Prostate gland (tissue), 2 donors: ENCODE results near the gene PGM3. TPM values are rescaled to one million over a fixed set of nuclear protein-coding genes. Genes with fewer than 3 reads are reported as not detected.

ENCODE experiments used
- DNase-seq: peaks from one replicate; pipeline ENCODE4 v3.0.0-alpha.2; 2019; ENCODE audit warnings: low spot score
- H3K27ac ChIP-seq, 2 donors: fragments of 200-600 bp; sonication (generic); 2 replicates each; pipeline ENCODE4 v1.5.1; 2017 to 2019
- H3K27me3 ChIP-seq: fragments of 200-600 bp; sonication (generic); replicated peaks from 2 replicates; pipeline ENCODE4 v1.5.1; 2019; ENCODE audit not compliant: insufficient read depth
- H3K36me3 ChIP-seq, 2 donors: fragments of 200-600 bp; sonication (generic); 1 replicate in 1 of 2; 2 replicates in 1 of 2; pipeline versions ENCODE4 v1.5.1 to v1.8.1; 2017 to 2019
- H3K4me1 ChIP-seq: fragments of 200-600 bp; sonication (generic); replicated peaks from 2 replicates; pipeline ENCODE4 v1.5.1; 2019
- H3K4me3 ChIP-seq, 2 donors: fragments of 200-600 bp; sonication (generic); 2 replicates each; pipeline ENCODE4 v1.5.1; 2017 to 2019
- H3K9me3 ChIP-seq: fragments of 200-600 bp; sonication (generic); 2 replicates; pipeline ENCODE4 v1.5.1; 2017
- POLR2A ChIP-seq: fragments of 450-650 bp; IDR thresholded peaks from one replicate; pipeline ENCODE4 v1.6.1; 2016; ENCODE audit warnings: antibody characterized with exemption, mild to moderate bottlenecking
- POLR2AphosphoS5 ChIP-seq: sonication (generic); formaldehyde crosslinking; IDR thresholded peaks from one replicate; pipeline ENCODE4 v1.6.1; 2017; ENCODE audit warnings: antibody characterized with exemption
- WGBS: methylation state at CpG from one replicate; pipeline ENCODE4 v1.1.5; 2018; 5-methylcytosine and 5-hydroxymethylcytosine counted together
- intact Hi-C: fragments of 100-400 bp; cut with DNase I; formaldehyde crosslinking; loops from one replicate; pipeline ENCODE4 v1.14.2; 2022
- total RNA-seq, 2 donors: library from RNA; depleted of rRNA; stranded (reverse); fragments of >200 nt; gene quantifications; one replicate each; pipeline ENCODE4 v1.1.0, GENCODE V29; 2016
- TF ChIP-seq, protein P1 (sequence below), 4 experiments: fragments of 200-600 bp in 2 of 4; fragments of 450-650 bp in 2 of 4; sonication (generic) in 2 of 4; IDR thresholded peaks; 1 replicate in 3 of 4; 2 replicates in 1 of 4; pipeline ENCODE4 v1.5.1; 2016 to 2019; ENCODE audit warnings: antibody characterized with exemption in 4 of 4, mild to moderate bottlenecking in 2 of 4, moderate library complexity in 2 of 4

PGM3 gene
- total RNA-seq, 2 donors from 2014 or later: 31.6 to 74.8 TPM

DNA sequence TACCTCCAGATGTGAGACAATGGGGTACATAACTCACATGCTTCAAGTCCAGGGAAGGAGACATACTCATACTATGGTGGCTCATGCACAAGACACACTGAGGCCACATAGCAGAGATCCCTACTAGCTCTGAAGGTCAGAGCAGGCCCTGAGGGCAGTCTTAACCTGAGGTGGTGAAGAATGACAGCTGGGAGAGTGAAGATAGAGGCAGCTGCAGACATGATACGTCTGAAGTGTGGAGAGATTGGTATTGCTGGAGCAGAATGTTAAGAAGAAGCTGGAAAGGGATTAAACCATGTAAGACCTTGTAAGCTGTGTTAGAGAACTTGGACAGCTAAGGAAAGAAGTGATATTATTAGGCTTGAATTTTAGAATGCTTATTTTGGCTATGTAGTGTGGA is 32.9 kb downstream of the PGM3 start:
- Histone ChIP-seq H3K27me3 (no peaks in the 10 kb centered on the region), H3K4me1 (no peaks in the 10 kb centered on the region), H3K36me3 (no peaks in the 10 kb centered on the region), H3K4me3 (no peak overlapping the region), H3K9me3 (no peaks in the 10 kb centered on the region), H3K27ac (no peak overlapping the region)
- intact Hi-C loops: no loop called here
- no peak for TF ChIP-seq POLR2AphosphoS5
- no peak for TF ChIP-seq POLR2A
- WGBS: 78% methylated on average over 1 of the region's 1 CpG
- no peak for DNase-seq

DNA sequence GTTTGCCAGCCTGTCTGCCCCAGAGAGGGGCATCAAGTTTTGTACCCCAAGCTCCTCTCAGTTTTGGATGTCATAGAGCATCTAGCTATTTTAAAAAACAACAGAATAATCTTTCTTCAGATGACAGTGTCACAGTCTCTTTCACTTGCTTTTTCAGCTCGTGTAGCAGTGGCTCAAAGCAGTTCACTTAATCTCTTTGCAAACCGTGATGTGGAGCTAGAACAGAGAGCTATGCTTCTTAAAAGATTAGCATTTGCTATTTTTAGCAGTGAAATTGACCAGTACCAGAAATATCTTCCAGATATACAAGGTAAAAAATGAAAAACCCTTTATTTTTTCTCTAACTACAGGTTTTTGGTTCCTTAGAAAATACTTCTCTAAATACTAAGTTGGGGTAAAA is 37.3 kb downstream of the PGM3 start:
- no peak overlapping the region for H3K27ac ChIP-seq
- H3K4me3 ChIP-seq: no peak overlapping the region
- DNase-seq: no peak
- H3K4me1 ChIP-seq: no peaks in the 10 kb centered on the region
- no peaks in the 10 kb centered on the region for H3K27me3 ChIP-seq
- TF ChIP-seq, protein P1, sequence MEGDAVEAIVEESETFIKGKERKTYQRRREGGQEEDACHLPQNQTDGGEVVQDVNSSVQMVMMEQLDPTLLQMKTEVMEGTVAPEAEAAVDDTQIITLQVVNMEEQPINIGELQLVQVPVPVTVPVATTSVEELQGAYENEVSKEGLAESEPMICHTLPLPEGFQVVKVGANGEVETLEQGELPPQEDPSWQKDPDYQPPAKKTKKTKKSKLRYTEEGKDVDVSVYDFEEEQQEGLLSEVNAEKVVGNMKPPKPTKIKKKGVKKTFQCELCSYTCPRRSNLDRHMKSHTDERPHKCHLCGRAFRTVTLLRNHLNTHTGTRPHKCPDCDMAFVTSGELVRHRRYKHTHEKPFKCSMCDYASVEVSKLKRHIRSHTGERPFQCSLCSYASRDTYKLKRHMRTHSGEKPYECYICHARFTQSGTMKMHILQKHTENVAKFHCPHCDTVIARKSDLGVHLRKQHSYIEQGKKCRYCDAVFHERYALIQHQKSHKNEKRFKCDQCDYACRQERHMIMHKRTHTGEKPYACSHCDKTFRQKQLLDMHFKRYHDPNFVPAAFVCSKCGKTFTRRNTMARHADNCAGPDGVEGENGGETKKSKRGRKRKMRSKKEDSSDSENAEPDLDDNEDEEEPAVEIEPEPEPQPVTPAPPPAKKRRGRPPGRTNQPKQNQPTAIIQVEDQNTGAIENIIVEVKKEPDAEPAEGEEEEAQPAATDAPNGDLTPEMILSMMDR (IDR thresholded peaks at IDR 0.05): no peak
- TF ChIP-seq POLR2A: no peak
- no peak for TF ChIP-seq POLR2AphosphoS5
- H3K36me3 ChIP-seq: no peaks in the 10 kb centered on the region
- intact Hi-C loops: no loop called here
- 74% methylated on average over 2 of the region's 2 CpGs for WGBS
- H3K9me3 ChIP-seq: no peaks in the 10 kb centered on the region

DNA sequence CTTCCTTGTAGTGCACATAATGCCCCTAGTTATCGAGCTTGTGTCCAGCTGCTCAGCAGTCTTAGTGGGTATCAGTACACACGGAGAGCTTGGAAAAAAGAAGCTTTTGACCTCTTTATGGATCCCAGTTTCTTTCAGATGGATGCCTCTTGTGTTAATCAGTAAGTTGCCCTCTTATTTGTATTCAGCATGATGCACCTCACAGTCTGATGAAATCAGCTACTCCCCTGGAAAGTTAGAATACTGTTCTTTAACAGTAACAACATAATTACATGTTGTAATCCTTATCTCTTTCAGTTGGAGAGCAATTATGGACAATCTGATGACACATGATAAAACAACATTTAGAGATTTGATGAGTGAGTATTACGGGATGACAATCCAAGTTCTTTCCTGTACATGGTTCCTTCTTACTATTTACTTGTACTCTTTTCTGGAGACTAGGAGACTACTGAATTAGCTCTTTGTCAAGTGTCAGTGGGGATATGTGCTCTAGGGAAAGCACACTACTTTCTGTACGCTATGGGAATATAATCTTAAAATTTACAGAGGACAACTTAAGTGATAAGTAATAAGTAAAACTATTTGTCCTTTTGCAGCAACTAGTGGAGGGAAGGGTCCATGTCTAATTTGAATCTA is 39.1 kb downstream of the PGM3 start:
- TF ChIP-seq POLR2A (no peak), POLR2AphosphoS5 (no peak)
- TF ChIP-seq, protein P1 (IDR thresholded peaks at IDR 0.05): no peak
- Histone ChIP-seq H3K27ac (no peak overlapping the region), H3K36me3 (no peaks in the 10 kb centered on the region), H3K27me3 (no peaks in the 10 kb centered on the region), H3K4me1 (no peaks in the 10 kb centered on the region), H3K9me3 (no peaks in the 10 kb centered on the region), H3K4me3 (no peak overlapping the region)
- 79% methylated on average over 4 of the region's 4 CpGs for WGBS
- intact Hi-C loops: no loop called here
- no peak for DNase-seq

DNA sequence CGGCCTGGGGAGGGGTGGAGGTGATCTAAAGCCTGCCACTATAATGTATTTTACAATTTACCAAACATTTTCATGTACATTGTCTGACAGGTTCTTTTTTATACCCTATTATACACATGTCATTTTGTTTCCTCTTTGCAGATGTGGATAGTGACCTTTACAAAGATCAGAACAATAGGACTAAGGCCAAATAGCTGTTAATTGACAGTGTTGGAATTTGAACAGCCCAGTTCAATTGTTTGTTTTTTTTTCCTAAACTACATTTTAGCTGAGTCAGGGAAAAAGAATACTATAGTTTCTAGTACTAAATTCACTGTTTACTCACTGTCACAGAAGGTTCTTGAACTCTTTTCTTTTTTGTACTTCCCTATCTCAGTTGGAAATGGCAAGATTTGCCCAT is 40.2 kb downstream of the PGM3 start:
- H3K4me1 ChIP-seq: no peaks in the 10 kb centered on the region
- no peak overlapping the region for H3K4me3 ChIP-seq
- H3K27me3 ChIP-seq: no peaks in the 10 kb centered on the region
- TF ChIP-seq, protein P1 (IDR thresholded peaks at IDR 0.05): no peak
- no peak for TF ChIP-seq POLR2AphosphoS5
- no peak for TF ChIP-seq POLR2A
- H3K9me3 ChIP-seq: no peaks in the 10 kb centered on the region
- no peak overlapping the region for H3K27ac ChIP-seq
- H3K36me3 ChIP-seq: no peaks in the 10 kb centered on the region
- no peak for DNase-seq
- WGBS: 64% methylated on average over 1 of the region's 1 CpG
- intact Hi-C loops: no loop called here

DNA sequence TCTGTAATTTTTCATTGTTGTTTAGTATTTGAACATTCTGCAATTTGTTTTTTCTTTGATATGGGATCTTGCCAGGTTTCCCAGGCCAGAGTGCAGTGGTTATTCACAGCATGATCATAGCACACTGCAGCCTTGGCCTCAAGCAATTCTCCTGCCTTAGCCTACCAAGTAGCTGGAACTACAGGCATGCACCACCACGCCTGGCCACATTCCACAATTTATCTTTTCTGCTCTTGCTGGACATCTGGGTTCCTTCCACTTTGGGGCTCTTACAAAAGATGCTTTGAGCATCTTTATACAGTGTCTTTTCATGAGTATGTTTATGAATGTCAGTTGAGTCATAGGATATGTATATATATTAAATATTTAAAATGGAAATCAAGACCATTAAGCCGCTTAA is 42.0 kb downstream of the PGM3 start:
- intact Hi-C loops: no loop called here
- TF ChIP-seq, protein P1 (IDR thresholded peaks at IDR 0.05): no peak
- TF ChIP-seq POLR2A (no peak), POLR2AphosphoS5 (no peak)
- Histone ChIP-seq H3K27ac (no peak overlapping the region), H3K4me1 (no peaks in the 10 kb centered on the region), H3K9me3 (no peaks in the 10 kb centered on the region), H3K36me3 (no peaks in the 10 kb centered on the region), H3K27me3 (no peaks in the 10 kb centered on the region), H3K4me3 (no peak overlapping the region)
- WGBS: 98% methylated on average over 2 of the region's 2 CpGs
- DNase-seq: no peak
